Measurements from ENCODE around the gene GPR108. TPM values are rescaled to one million over a fixed set of nuclear protein-coding genes. Genes with fewer than 3 reads are reported as not detected.

GPR108 gene
- total and polyA plus RNA-seq, 8 donors = 51.0 to 81.7 (median 62.6) TPM

DNA sequence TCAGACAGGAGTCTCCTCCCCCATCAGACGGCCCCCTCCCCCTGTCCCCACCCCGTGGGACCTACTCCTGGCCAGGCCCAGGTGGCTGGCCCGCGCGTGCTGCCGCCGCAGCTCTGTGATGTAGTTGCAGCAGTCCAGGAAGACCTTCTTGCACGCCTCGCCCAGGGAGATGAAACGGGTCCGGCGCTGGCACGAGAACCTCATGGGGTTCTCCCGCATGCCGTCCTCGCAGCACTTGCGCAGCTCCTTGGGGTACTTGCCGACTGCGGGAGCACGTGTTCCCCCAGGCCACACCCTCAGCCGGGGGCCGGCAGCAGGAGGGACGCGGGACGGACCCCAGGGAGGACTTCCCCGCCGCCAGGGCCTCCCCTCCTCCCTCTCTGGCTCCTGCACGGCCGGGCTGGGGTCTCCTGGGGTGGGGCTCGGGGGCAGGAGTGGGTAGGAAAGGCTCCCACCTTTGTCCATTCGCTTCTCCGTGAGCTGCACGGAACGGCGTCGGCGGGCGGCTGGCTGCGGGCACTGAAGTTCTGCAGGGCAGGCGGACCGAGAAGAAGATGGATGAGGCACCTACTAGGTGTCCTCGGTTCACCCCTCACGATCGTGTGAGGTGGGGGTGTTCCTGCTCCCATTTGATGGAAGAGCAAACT, 30.2 kb downstream of the GPR108 start:
- Histone ChIP-seq H3K4me1 (no peaks in the 10 kb centered on the region), H3K9me3 (no peaks in the 10 kb centered on the region), H3K36me3 (peaks cover 0 to 40% of the 10 kb centered on the region in 2 donors), H3K27ac (no peak overlapping the region), H3K4me3 (no peak overlapping the region), H3K27me3 (peaks cover 0 to 50% of the 10 kb centered on the region in 2 donors)
- DNase-seq = no peak
- no peak for ATAC-seq
- TF ChIP-seq CTCF (IDR thresholded peaks at IDR 0.05) = no peak
- intact Hi-C loops (cut with DNase I) = no loop called here

DNA sequence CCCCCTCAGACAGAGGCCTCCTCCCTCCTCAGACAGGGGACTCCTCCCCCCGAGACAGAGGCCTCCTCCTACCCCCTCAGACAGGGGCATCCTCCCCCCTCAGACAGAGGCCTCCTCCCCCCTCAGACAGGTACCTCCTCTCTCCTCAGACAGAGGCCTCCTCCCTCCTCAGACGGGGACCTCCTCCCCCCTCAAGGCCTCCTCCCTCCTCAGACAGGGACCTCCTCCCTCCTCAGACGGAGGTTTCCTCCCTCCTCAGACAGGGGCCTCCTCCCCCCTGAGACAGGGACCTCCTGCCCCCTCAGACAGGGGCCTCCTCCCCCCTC, 30.8 kb downstream of the GPR108 start:
- H3K36me3 ChIP-seq = peaks cover 0 to 40% of the 10 kb centered on the region in 2 donors
- no peak overlapping the region for H3K4me3 ChIP-seq
- H3K4me1 ChIP-seq = no peaks in the 10 kb centered on the region
- DNase-seq (no peak), ATAC-seq (no peak)
- H3K27ac ChIP-seq = no peak overlapping the region
- H3K9me3 ChIP-seq = no peaks in the 10 kb centered on the region
- peaks cover 0 to 44% of the 10 kb centered on the region in 2 donors for H3K27me3 ChIP-seq
- TF ChIP-seq CTCF (IDR thresholded peaks at IDR 0.05) = no peak
- intact Hi-C loops (cut with DNase I) = no loop called here

GRCh38 chr19:6705931-6706632, 31.3 kb downstream of the GPR108 start:
- ATAC-seq (no peak), DNase-seq (no peak)
- TF ChIP-seq CTCF (IDR thresholded peaks at IDR 0.05) = no peak
- Histone ChIP-seq H3K27me3 (peaks cover 0 to 39% of the 10 kb centered on the region in 2 donors), H3K27ac (no peak overlapping the region), H3K4me3 (no peak overlapping the region), H3K4me1 (no peaks in the 10 kb centered on the region), H3K36me3 (peaks cover 0 to 40% of the 10 kb centered on the region in 2 donors), H3K9me3 (no peaks in the 10 kb centered on the region)
- intact Hi-C loops (cut with DNase I) = no loop called here

DNA sequence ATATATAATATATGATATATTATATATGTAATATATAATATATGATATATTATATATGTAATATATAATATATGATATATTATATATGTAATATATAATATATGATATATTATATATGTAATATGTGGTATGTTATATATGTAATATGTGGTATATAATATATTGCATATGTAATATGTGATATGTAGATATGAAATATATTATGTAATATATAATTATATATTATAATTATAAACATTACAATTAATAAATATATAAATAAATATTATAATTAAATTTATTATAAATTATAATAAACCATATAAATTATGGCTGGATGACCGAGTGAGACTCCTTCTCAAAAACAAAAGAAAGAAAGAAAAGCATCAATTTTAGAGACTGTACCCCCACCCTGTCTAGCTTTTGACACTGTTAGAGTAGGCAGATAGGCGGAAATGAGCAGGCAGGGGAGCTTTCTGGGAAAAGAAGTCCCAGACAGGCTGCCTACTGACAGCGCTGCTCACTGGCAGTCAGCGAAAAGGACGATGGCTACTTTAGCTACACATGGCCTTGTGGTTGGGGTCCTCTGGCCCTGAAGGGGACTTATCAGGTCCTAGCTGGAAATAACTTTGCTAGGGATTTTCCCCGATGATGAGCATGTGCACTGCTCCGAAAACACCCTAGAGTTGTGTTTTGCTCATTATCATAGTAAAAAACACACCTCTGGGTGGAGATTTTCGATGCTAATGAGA, 36.6 kb downstream of the GPR108 start:
- Histone ChIP-seq H3K27me3 (no peaks in the 10 kb centered on the region), H3K9me3 (no peaks in the 10 kb centered on the region), H3K4me1 (no peaks in the 10 kb centered on the region), H3K36me3 (peaks cover 0 to 42% of the 10 kb centered on the region in 2 donors), H3K27ac (no peak overlapping the region), H3K4me3 (no peak overlapping the region)
- TF ChIP-seq CTCF (IDR thresholded peaks at IDR 0.05) = no peak
- DNase-seq = no peak
- intact Hi-C loops (cut with DNase I) = no loop called here
- no peak for ATAC-seq

DNA sequence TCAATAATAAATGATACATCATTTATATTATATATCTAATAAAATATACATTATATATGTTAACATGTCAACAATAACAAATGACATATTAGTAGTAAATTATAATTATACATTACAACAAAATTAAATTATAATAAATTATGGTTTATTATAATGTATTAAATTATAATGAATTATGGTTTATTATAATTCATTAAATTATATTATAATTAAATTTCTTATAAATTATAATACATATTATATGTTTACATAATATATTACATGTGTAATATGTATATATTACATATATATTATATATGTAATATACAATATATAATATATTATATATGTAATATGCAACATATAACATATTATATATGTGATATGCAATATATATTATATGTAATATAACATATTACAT, 37.4 kb downstream of the GPR108 start:
- ATAC-seq = no peak
- intact Hi-C loops (cut with DNase I) = no loop called here

More for the DNA sequence above, 37.4 kb downstream of the GPR108 start:
- Histone ChIP-seq H3K9me3 (no peaks in the 10 kb centered on the region), H3K27me3 (no peaks in the 10 kb centered on the region), H3K4me1 (no peaks in the 10 kb centered on the region), H3K27ac (no peak overlapping the region), H3K36me3 (peaks cover 0 to 42% of the 10 kb centered on the region in 2 donors), H3K4me3 (no peak overlapping the region)
- no peak for TF ChIP-seq CTCF (IDR thresholded peaks at IDR 0.05)
- no peak for DNase-seq

All from left lung (tissue), 10 donors.